GM04504 (cell line): ENCODE measurements around the gene TMPRSS15.
A peak's percentile ranks its signal among the peaks of the same experiment; 100 is the strongest.
"Not testable (repeated sequence)": the region's sequence is repeated elsewhere in the genome, so short reads cannot be mapped to it uniquely, and the experiment has no call there.

Experiments
- DNase-seq: peaks from one replicate; pipeline ENCODE4 v3.0.0-alpha.2; 2012; ENCODE audit warnings: low read depth

The TMPRSS15 gene

DNA sequence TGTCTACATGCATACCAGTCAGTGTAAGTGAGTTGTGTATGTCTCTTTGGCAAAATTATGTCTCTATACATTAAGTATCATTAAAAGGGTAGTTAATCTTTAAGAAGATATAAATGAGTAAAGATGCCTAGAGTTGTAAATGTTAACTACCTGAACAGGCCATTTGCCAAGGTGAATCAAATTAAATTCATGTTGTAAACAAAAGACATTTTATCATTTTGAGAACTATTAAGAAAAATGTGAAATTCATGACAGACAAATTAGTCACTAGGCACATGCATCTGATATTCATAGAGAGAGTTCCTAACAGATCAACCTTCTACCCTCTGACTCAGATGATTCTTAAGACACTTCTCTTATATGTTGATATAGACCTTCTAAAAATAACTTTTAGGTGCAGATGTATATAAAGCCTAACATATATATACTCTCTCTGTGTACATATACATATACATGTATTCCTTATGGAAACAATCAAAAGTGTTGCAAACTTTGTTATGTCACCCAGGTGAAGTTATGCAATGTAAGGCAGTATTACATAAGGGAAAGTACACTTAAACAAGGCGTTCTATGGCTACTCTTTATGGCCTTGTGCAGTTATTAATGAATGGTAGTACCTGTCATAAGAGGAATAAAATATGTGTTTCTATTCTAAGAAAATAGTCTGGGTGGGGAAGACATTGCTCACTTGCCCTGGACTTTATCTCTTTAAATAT, at the start of gene TMPRSS15:
TMPRSS15 (minus strand) TSS at position 51 of the 716 bp plus-strand sequence. CDS start 163 bp downstream, outside the sequence.
- no peak for DNase-seq

DNA sequence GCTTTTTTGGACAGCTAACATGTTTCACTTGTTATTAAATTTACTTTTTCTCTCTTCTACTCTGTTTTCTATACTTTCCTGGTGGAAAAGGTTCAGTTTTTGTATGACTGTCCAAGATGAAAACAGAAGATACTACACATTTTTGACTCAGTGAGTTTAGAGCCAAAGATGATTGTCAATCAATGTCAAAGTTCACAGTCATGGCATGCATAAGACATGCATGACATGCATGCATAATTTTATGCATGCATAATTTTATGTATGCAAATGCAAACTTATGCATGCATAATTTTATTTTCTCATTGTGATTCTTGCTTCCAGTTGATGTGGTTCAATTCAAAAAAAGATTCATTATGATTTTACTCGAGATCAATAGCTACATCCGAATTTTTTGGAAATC, 48.1 kb upstream of the TMPRSS15 start:
- DNase-seq: no peak

DNA sequence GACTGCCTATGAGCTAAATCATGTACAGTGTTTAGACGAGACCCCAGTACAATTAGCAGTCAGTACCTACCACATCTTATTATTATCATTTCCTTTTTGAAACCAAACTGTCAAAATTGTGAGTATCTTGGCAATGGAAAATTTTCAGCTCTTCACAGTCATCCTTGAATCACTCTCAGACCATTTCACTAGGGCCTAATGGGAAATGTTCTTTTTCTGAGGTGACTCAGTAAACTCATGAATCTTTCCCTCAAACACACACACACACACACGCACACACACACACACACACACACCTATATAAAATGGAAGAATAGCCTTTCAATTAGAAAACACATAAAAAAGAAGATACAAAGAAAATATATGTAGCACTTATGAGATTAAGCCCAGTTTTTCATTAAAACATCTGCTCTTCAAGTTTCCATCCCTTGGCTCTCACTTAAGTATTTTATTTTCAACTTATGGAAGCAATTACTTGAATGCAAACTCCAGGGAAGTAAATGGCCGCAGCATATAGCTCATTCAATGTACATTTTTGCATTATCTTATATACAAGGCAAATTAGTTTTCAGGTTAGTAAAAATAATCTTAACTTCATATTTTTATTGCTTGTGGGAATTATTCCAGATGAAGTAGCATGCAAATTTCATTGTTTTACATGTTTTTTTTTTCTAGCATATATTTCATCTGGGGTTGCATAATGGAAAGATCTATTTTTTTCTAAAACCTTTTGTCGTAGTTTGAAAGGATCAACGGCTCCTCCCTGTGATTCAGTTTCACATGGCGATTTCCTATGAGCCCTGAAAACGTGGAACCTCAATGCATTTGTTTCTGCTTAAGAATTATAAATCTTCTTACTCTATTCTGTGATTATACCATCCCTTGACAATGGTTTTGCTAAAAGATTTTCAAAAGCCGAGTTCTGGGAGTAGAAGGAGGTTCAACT, 46.3 kb upstream of the TMPRSS15 start:
- DNase-seq: peak; percentile 17

DNA sequence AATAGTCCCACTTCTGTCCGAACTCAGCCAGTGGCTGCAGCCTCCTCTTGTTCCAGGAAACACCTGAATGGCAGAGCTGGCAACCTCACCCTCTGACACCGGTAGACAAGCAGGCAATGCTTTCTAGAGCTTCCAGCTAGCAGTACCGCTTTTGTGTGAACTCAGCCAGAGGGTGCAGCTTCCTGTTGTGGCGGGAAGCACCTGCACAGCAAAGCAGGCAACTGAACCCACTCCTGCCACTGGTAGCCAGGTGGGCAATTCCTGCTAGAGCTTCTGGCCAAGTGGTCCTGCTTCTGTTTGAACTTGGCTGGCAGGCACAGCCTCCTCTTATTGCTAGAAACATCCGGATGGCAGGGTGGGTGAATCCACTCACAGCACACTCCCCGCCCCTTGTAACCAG, 40.1 kb upstream of the TMPRSS15 start:
- DNase-seq: no peak

DNA sequence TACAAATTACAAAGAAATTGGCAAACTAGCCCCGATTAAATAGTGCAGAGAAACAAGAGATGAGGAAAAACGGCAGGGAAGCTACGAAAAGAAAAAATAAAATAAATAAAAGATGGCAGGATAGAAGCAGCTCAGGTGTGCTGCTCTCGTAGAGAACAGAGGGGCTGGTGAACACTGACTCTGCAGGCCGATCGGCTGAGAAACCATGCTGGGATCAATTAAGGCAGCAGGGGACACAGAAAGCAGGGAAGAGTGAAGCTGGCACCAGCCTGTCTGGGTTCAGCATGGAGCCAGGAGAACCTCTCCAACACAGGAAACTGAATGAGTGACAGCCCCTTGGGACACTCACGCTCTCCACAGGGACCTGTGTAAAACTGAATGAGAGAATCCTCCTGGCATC, 39.5 kb upstream of the TMPRSS15 start:
- no peak for DNase-seq

DNA sequence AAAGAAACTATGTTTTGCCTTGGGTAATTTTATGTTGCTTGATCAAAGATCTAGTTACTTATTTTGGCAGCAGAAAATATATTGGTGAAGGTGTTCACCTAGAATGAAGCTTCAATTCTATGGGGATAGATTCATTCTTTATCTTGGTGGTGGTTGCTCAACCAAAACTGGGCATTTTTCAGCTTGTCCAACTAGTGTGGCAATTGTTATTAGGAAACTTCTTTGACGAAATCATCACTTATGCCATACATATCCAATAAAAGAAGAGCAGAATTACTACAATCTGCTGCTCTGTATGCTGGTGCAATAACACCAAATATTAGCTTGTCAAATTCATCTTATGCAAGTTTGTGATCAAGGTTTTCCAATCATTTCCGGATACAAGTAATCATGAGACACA, 26.8 kb upstream of the TMPRSS15 start:
- DNase-seq: no peak

- peak; percentile 3 for DNase-seq
These were observed 20.7 kb upstream of the TMPRSS15 start for GRCh38 chr21:18424276-18424675.

DNA sequence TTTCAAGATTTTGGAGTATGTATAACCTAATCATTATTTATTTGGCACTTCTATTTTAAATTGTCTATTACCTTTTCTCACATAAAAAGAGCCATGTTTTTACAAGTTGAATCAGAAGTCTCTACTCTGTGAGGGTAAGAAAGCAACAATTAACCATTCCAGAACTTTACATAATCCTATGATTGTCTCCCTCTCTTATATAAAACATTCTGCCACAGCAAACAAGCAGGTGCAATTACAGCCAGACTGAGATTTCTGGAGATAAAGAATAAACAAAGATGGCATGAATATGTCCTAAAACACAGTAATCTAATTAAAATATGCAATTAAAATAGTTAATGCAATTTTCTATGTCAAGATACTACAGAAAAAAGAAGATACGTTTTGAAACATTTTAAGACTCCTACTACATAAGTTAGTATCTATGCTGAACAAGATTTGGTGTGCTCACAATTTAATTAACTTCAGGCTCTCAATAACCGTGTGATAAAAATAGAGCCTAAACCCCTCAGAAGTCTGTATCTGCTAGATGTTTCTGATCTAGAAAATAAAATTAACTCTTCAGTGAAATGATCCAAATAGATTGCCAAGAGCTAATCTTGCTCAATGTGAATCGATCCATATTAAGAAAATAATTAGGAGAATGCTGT, 13.7 kb upstream of the TMPRSS15 start:
- no peak for DNase-seq

GRCh38 chr21:18411565-18411964, 8.0 kb upstream of the TMPRSS15 start:
- no peak for DNase-seq

DNA sequence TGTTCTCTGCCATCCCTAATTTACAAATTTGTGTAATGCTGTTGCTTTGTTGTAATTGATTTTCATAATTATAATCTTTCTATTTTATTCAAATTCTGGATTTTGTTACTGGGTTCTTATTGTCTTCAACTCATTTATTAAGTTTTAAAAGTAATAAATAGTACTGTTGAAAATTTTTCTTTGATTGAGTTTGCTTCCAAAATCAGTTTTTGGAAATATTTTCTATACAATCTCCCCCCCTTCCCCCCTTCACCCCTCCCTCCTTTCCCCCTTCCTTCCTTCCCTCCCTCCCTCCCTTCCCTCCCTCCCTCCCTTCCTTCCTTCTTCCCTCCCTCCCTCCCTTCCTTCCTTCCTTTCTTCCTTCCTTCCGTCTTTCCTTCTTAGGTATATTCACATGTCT, 6.0 kb upstream of the TMPRSS15 start:
- no peak for DNase-seq

GRCh38 chr21:18398843-18399242, 4.7 kb downstream of the TMPRSS15 start:
- DNase-seq: no peak

- DNase-seq: no peak
These were observed 15.6 kb downstream of the TMPRSS15 start for GRCh38 chr21:18387994-18388393.

DNA sequence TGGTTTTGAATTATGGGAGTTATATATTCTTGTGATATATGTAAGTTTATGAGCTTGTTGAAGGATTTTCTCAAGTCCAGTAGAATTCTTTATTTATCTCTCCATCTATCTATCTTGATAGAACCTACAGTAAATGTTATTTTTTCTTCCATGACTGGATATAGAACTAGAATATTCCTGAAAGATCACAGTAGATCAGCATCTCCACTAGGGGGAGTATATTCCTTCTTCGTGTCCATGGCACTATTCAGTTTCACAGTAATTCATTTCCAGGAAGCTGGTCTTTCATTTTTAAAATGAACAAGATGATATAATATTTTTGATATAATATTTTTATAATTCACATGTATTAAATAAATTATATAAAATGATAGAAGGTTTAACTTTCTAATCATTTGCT, 18.8 kb downstream of the TMPRSS15 start:
- DNase-seq: no peak

DNA sequence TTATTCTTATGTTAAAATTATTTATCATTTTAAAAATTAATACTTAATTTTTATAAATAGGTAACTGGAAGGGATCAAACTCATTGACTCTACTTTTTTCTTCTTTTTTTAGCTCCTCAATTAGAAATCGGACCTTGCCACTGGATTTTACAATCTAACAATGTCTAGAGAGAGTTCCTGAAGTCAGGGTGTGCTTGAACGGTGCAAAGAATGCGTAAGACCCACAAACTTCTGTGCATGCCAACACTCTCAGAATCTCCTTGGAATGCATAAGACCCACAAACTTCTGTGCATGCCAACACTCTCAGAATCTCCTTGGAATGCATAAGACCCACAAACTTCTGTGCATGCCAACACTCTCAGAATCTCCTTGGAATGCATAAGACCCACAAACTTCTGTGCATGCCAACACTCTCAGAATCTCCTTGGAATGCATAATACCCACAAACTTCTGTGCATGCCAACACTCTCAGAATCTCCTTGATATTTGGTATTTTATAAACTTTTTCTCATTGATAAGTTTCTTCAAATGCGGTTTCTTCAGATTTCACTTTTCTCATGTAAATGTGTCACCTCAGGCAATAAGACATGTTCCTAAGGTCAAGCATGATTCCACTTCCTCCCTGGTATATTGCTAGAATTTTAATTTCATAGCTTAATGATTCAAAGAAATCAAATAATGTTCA, 20.5 kb downstream of the TMPRSS15 start:
- DNase-seq: not testable (repeated sequence)

DNA sequence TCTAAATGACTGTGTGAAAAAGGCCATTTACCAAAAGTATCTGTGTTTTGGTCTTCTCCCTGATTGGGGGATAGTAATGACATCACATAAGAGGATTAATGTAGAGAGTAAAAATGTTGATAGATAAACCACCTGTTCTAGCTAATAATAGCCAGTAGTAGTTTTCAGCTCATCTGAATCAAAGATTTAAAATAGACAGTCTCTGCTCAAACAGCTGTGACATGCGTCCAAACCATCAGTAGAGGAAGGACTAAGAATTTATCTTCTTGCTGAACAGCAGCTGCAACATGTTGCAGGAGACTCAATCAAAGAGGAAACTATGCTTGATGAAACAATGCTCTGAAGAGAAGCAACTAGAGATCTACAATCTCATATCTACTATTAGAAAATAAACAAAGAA, 21.4 kb downstream of the TMPRSS15 start:
- no peak for DNase-seq

GRCh38 chr21:18373606-18374005, 30.0 kb downstream of the TMPRSS15 start:
- DNase-seq: no peak

GRCh38 chr21:18370301-18370700, 33.3 kb downstream of the TMPRSS15 start:
- DNase-seq: no peak

GRCh38 chr21:18369115-18369514, 34.5 kb downstream of the TMPRSS15 start:
- no peak for DNase-seq

DNA sequence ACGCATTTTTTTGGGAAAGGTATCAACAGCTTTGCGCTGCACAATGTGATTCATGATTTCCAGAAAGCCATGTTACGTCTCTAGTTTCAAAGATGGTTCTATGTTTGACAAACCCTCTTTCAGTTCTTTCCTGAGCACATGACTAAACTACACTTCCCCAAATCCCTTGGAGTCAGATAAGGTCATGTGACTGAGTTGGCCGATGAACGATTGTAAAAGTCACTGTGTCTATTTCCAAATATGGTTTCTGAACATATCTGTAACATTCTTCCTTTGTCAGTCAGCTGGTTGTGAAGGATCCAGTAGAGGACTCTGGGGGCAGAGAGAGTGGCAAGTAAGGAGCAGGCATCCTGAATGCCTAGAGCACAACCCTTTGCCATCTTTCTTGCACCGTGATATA, 35.4 kb downstream of the TMPRSS15 start:
- no peak for DNase-seq

GRCh38 chr21:18356801-18357200, 46.8 kb downstream of the TMPRSS15 start:
- DNase-seq: no peak

DNA sequence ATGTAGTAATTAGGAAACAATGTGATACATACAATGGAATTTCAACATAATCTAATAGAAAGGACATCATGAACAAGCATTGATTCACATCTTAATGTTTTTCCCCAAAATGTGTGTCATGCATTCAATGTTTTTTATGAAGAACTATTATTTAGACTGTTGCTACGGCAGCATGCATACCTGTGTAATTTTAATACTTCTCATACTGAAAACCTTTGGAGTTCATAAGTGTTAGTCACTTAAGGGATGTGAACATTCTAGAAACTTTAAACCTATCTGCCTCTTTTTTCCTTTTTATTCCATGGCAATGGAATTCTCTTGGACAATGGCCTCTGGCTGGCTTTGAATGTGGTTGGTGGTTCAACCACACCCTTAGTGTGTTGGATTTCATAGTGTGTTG, 48.6 kb downstream of the TMPRSS15 start:
- DNase-seq: no peak

DNA sequence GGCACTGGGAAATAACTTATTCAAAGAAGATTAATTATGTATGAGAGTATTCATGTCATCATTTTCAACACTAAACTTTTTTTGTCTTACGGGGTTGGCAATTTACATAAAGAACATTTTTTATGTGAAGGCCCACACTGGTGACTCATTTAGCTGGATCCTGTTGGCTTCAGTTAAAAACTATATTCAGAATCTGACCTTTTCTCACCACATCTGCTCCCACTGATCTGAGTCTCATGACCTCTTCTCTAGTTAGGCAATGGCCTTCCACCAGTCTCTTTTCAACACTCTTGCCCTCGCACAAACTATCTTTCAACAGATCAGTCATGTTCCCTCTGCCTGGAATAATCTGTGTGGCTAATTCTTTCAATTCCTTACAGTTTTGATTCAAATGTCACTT, 53.4 kb downstream of the TMPRSS15 start:
- DNase-seq: peak; percentile 17
